ENCODE data around the gene GSTK1.

DNA sequence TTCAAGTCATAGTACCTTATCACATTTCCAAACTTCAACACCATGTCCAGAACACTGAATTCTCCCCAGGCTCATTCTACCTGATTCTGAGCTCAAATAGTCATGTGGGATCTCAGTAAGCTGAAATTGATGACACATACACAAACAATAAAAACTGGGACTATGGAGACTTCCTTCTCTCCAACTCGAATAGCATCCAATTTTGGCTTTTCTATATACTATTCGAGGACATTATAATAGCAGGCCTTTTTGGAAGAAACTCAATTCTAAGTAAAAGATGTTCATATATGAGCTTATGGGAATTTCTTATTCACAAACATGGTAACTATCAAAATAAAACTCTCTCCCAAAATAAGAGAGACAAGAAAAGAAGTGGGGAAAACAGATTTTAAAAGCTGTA is 42.0 kb upstream of the GSTK1 start:
- TF ChIP-seq ISL1 (CRISPR knock-in tag; IDR thresholded peaks at IDR 0.05) (no peak), CSDC2 (CRISPR knock-in tag; IDR thresholded peaks at IDR 0.05) (no peak), PPARA (CRISPR knock-in tag; IDR thresholded peaks at IDR 0.05; ENCODE audit: borderline replicate concordance) (no peak), ARNTL (CRISPR knock-in tag; IDR thresholded peaks at IDR 0.05; ENCODE audit: borderline replicate concordance, low read depth) (no peak), BACH2 (CRISPR knock-in tag; IDR thresholded peaks at IDR 0.05; ENCODE audit: borderline replicate concordance) (no peak), ZNF70 (CRISPR knock-in tag; IDR thresholded peaks at IDR 0.05) (no peak), ZFP3 (CRISPR knock-in tag; IDR thresholded peaks at IDR 0.05) (no peak), CREB5 (CRISPR knock-in tag; IDR thresholded peaks at IDR 0.05; ENCODE audit: low read depth) (no peak), RARB (CRISPR knock-in tag; IDR thresholded peaks at IDR 0.05) (no peak), CSRNP3 (CRISPR knock-in tag; IDR thresholded peaks at IDR 0.05) (no peak), GLIS3 (CRISPR knock-in tag; IDR thresholded peaks at IDR 0.05) (no peak)
- TF ChIP-seq, protein P1, sequence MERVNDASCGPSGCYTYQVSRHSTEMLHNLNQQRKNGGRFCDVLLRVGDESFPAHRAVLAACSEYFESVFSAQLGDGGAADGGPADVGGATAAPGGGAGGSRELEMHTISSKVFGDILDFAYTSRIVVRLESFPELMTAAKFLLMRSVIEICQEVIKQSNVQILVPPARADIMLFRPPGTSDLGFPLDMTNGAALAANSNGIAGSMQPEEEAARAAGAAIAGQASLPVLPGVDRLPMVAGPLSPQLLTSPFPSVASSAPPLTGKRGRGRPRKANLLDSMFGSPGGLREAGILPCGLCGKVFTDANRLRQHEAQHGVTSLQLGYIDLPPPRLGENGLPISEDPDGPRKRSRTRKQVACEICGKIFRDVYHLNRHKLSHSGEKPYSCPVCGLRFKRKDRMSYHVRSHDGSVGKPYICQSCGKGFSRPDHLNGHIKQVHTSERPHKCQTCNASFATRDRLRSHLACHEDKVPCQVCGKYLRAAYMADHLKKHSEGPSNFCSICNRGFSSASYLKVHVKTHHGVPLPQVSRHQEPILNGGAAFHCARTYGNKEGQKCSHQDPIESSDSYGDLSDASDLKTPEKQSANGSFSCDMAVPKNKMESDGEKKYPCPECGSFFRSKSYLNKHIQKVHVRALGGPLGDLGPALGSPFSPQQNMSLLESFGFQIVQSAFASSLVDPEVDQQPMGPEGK (CRISPR knock-in tag; IDR thresholded peaks at IDR 0.05; ENCODE audit: borderline replicate concordance), result no peak
- TF ChIP-seq, protein P2, sequence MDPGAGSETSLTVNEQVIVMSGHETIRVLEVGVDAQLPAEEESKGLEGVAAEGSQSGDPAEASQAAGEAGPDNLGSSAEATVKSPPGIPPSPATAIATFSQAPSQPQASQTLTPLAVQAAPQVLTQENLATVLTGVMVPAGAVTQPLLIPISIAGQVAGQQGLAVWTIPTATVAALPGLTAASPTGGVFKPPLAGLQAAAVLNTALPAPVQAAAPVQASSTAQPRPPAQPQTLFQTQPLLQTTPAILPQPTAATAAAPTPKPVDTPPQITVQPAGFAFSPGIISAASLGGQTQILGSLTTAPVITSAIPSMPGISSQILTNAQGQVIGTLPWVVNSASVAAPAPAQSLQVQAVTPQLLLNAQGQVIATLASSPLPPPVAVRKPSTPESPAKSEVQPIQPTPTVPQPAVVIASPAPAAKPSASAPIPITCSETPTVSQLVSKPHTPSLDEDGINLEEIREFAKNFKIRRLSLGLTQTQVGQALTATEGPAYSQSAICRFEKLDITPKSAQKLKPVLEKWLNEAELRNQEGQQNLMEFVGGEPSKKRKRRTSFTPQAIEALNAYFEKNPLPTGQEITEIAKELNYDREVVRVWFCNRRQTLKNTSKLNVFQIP (CRISPR knock-in tag; IDR thresholded peaks at IDR 0.05; ENCODE audit: borderline replicate concordance, low read depth), result no peak
